ENCODE results near the gene NTRK1.

DNA sequence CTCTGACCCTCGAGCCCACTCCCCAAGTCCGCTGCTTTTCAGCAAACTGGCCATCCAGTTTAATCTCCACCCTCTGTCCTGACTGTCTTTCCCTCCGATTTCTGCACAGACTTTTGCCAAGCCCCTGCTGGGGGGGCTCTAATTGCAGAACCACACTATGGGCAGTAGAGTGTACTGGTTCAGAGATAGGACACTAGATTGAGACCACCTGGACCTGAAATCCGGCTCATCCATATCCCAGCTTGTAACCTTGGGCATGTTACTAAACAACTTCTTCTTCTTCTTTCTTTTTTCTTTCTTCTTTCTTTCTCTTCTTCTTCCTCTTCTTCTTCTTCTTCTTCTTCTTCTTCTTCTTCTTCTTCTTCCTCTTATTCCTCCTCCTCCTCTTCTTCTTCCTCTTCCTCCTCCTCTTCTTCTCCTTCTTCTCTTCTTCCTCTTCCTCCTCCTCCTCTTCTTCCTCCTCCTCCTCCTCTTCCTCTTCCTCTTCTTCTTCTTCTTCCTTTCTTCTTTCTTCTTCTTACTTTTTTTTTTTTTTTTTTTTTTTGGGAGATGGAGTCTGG lies 67.5 kb downstream of the NTRK1 start:
- TF ChIP-seq, protein P1, sequence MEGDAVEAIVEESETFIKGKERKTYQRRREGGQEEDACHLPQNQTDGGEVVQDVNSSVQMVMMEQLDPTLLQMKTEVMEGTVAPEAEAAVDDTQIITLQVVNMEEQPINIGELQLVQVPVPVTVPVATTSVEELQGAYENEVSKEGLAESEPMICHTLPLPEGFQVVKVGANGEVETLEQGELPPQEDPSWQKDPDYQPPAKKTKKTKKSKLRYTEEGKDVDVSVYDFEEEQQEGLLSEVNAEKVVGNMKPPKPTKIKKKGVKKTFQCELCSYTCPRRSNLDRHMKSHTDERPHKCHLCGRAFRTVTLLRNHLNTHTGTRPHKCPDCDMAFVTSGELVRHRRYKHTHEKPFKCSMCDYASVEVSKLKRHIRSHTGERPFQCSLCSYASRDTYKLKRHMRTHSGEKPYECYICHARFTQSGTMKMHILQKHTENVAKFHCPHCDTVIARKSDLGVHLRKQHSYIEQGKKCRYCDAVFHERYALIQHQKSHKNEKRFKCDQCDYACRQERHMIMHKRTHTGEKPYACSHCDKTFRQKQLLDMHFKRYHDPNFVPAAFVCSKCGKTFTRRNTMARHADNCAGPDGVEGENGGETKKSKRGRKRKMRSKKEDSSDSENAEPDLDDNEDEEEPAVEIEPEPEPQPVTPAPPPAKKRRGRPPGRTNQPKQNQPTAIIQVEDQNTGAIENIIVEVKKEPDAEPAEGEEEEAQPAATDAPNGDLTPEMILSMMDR (IDR thresholded peaks at IDR 0.05) = no peak
- TF ChIP-seq POLR2A (IDR thresholded peaks at IDR 0.05) = no peak

Data from thyroid gland (tissue), 4 donors.